ENCODE data around the gene UQCR11. TPM values are rescaled to one million over a fixed set of nuclear protein-coding genes. Genes with fewer than 3 reads are reported as not detected.

The UQCR11 gene
- total and polyA plus RNA-seq, 2 of the 4 experiments (the other 2 are of a cell fraction): 29.2 to 177 TPM

GRCh38 chr19:1634938-1635243, 29.6 kb upstream of the UQCR11 start:
- POLR2A ChIA-PET (ENCODE audit: unreplicated experiment): no interaction called here
- in situ Hi-C loops (cut with MboI; ENCODE audit: low sequenced_read_pairs): no loop called here

More at GRCh38 chr19:1634938-1635243, 29.6 kb upstream of the UQCR11 start:
- CTCF ChIA-PET: no interaction called here
- no peak overlapping the region for H4K8ac ChIP-seq (ENCODE audit: low read depth in 2 of 2, low read length in 2 of 2)
- H2BK120ac ChIP-seq (ENCODE audit: low read depth, low read length): no peak overlapping the region
- H3K9ac ChIP-seq (ENCODE audit: low read depth, low read length): no peak overlapping the region
- H3K4me1 ChIP-seq (ENCODE audit: control insufficient read depth, insufficient read depth, low read length): no peaks in the 10 kb centered on the region
- no peak overlapping the region for H4K5ac ChIP-seq (ENCODE audit: low read depth, low read length)
- H3K9me3 ChIP-seq (ENCODE audit: control insufficient read depth, insufficient read depth, low read length): peaks cover 2% of the 10 kb centered on the region; the same call in 1 of the 2 replicates
- H3K4me2 ChIP-seq (ENCODE audit: low read depth, low read length): no peak overlapping the region
- no peak overlapping the region for H2BK20ac ChIP-seq (ENCODE audit: low read depth, low read length)
- H3K14ac ChIP-seq (replicated peaks; ENCODE audit: low read depth, low read length): no peak overlapping the region
- no peak overlapping the region for H3K4me3 ChIP-seq (ENCODE audit: insufficient read depth, low read depth, low read length)
- H3K4ac ChIP-seq (ENCODE audit: low read depth, low read length): no peak overlapping the region
- no peak overlapping the region for H3K56ac ChIP-seq (ENCODE audit: extremely low read depth, insufficient read depth, low read length)
- no peak overlapping the region for H3K27ac ChIP-seq (ENCODE audit: insufficient read depth, low read length)
- no TSS peak for BruUV-seq (replicated peaks)
- no peak overlapping the region for H2BK15ac ChIP-seq (ENCODE audit: low read depth, low read length)
- no peak overlapping the region for H3K23ac ChIP-seq (ENCODE audit: low read depth, low read length)
- no peak overlapping the region for H2BK5ac ChIP-seq (ENCODE audit: low read depth, low read length, poor library complexity, severe bottlenecking)
- H2AFZ ChIP-seq (replicated peaks; ENCODE audit: low read length, poor library complexity): no peak overlapping the region
- no peak for ATAC-seq (ENCODE audit: low read depth)
- H3K18ac ChIP-seq (ENCODE audit: low read depth, low read length): no peak overlapping the region
- no peaks in the 10 kb centered on the region for H3K9me1 ChIP-seq (ENCODE audit: insufficient read depth, low read length)
- peaks cover 58% of the 10 kb centered on the region for H3K36me3 ChIP-seq (ENCODE audit: control insufficient read depth, insufficient read depth, low read length)
- H4K91ac ChIP-seq (ENCODE audit: insufficient read depth, low read depth, low read length): no peak overlapping the region
- dilution Hi-C loops (cut with HindIII; ENCODE audit: low sequenced_read_pairs, unreplicated experiment): no loop called here
- DNase-seq: no peak
- intact Hi-C loops (cut with micrococcal nuclease): no loop called here
- peaks cover 52% of the 10 kb centered on the region for H4K20me1 ChIP-seq (ENCODE audit: insufficient read depth, low read length)
- TF ChIP-seq CHD1 (IDR thresholded peaks at IDR 0.05; ENCODE audit: low read depth, low read length): no peak
- no peak for TF ChIP-seq BHLHE40 (IDR thresholded peaks at IDR 0.05; ENCODE audit: low read depth, low read length)
- TF ChIP-seq NFE2L2 (IDR thresholded peaks at IDR 0.05; ENCODE audit: low read depth, low read length): no peak
- no peak for TF ChIP-seq CTCF (conservative IDR thresholded peaks at IDR 0.05; ENCODE audit: low read depth, low read length)
- TF ChIP-seq RCOR1 (IDR thresholded peaks at IDR 0.05; ENCODE audit: insufficient replicate concordance, low read length): no peak
- no peak for TF ChIP-seq POLR2A (IDR thresholded peaks at IDR 0.05; ENCODE audit: low read depth, low read length)
- TF ChIP-seq ELK1 (IDR thresholded peaks at IDR 0.05; ENCODE audit: borderline replicate concordance, low read depth, low read length): no peak
- TF ChIP-seq MAFK (IDR thresholded peaks at IDR 0.05; ENCODE audit: low read depth, low read length): no peak
- no peak for TF ChIP-seq SMC3 (IDR thresholded peaks at IDR 0.05; ENCODE audit: low read depth, low read length)
- no peak for TF ChIP-seq MXI1 (IDR thresholded peaks at IDR 0.05; ENCODE audit: borderline replicate concordance, low read depth, low read length)
- TF ChIP-seq MAZ (IDR thresholded peaks at IDR 0.05; ENCODE audit: borderline replicate concordance, low read depth, low read length): no peak
- TF ChIP-seq USF2 (IDR thresholded peaks at IDR 0.05; ENCODE audit: low read depth, low read length): no peak
- H2AK9ac ChIP-seq (replicated peaks; ENCODE audit: low read depth, low read length, poor library complexity): no peak overlapping the region
- WGBS, 2 experiments (ENCODE audit: extremely low coverage in 2 of 2, insufficient read length in 1 of 2): 92% methylated on average over 4 of the region's 5 CpGs; no CpG with 5 or more reads in 1 of the 2 experiments
- H2AK5ac ChIP-seq (ENCODE audit: low read depth, low read length): no peak overlapping the region
- H3K27me3 ChIP-seq (ENCODE audit: control insufficient read depth, insufficient read depth, low read length): no peaks in the 10 kb centered on the region
- peaks cover 10 to 64% of the 10 kb centered on the region in 2 experiments for H3K79me1 ChIP-seq (ENCODE audit: low read depth in 1 of 2, low read length in 2 of 2)

Measured in IMR-90 (cell line).